ENCODE data around the gene RNU1-4. TPM values are rescaled to one million over a fixed set of nuclear protein-coding genes. Genes with fewer than 3 reads are reported as not detected.
"Not testable (repeated sequence)": the region's sequence is repeated elsewhere in the genome, so short reads cannot be mapped to it uniquely, and the experiment has no call there.

Gene RNU1-4
- 6,211 TPM for polyA plus RNA-seq (2013, experiment 1 of 2)
- 13,330 TPM for polyA plus RNA-seq (2013, experiment 2 of 2)

DNA sequence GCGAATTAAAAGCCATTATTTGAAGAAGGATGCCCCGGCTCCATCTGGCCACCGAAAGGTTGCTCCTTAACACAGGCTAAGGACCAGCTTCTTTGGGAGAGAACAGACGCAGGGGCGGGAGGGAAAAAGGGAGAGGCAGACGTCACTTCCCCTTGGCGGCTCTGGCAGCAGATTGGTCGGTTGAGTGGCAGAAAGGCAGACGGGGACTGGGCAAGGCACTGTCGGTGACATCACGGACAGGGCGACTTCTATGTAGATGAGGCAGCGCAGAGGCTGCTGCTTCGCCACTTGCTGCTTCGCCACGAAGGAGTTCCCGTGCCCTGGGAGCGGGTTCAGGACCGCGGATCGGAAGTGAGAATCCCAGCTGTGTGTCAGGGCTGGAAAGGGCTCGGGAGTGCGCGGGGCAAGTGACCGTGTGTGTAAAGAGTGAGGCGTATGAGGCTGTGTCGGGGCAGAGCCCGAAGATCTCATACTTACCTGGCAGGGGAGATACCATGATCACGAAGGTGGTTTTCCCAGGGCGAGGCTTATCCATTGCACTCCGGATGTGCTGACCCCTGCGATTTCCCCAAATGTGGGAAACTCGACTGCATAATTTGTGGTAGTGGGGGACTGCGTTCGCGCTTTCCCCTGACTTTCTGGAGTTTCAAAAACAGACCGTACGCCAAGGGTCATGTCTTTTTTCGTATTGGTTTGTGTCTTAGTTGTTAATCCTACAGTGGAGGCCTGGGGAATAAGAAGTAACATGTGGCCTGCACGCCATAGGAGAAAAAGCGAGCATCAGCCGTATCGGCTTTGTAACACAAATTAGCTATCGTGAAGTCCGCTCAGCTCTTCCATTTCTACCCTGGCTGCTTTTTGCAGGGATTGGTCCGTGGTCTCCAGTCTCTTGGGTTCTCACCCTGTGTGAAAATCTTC lies at the start of gene RNU1-4:
Gene RNU1-4, plus strand, starts transcription at position 470 of the 918 bp plus-strand sequence.
- WGBS, 2 experiments (ENCODE audit: insufficient coverage in 2 of 2): no CpG with 5 or more reads among the region's 46 CpGs
- H3K9me3 ChIP-seq (ENCODE audit: control insufficient read depth, low read length); H3K27ac ChIP-seq (ENCODE audit: low read depth, low read length, severe bottlenecking); H3K4me3 ChIP-seq (ENCODE audit: extremely low read depth, insufficient read depth, low read length, poor library complexity, severe bottlenecking); H3K36me3 ChIP-seq (ENCODE audit: control insufficient read depth, insufficient read depth, low read length); H3K4me1 ChIP-seq (ENCODE audit: control insufficient read depth, insufficient read depth, low read length, poor library complexity, severe bottlenecking): not testable (repeated sequence)

- H3K36me3 ChIP-seq (ENCODE audit: control insufficient read depth, insufficient read depth, low read length); H3K27ac ChIP-seq (ENCODE audit: low read depth, low read length, severe bottlenecking); H3K4me3 ChIP-seq (ENCODE audit: extremely low read depth, insufficient read depth, low read length, poor library complexity, severe bottlenecking); H3K9me3 ChIP-seq (ENCODE audit: control insufficient read depth, low read length); H3K4me1 ChIP-seq (ENCODE audit: control insufficient read depth, insufficient read depth, low read length, poor library complexity, severe bottlenecking): not testable (repeated sequence)
- 88 to 93% methylated on average over 2 to 3 of the region's 13 CpGs for WGBS, 2 experiments (ENCODE audit: insufficient coverage in 2 of 2)
Measured at GRCh38 chr1:16690971-16691682, 49.2 kb upstream of the RNU1-4 start.

- 11 to 20% methylated on average over 10 to 18 of the region's 39 CpGs for WGBS, 2 experiments (ENCODE audit: insufficient coverage in 2 of 2)
- H3K4me1 ChIP-seq (ENCODE audit: control insufficient read depth, insufficient read depth, low read length, poor library complexity, severe bottlenecking); H3K36me3 ChIP-seq (ENCODE audit: control insufficient read depth, insufficient read depth, low read length); H3K9me3 ChIP-seq (ENCODE audit: control insufficient read depth, low read length); H3K4me3 ChIP-seq (ENCODE audit: extremely low read depth, insufficient read depth, low read length, poor library complexity, severe bottlenecking); H3K27ac ChIP-seq (ENCODE audit: low read depth, low read length, severe bottlenecking): not testable (repeated sequence)
Measured at GRCh38 chr1:16692283-16692682, 48.0 kb upstream of the RNU1-4 start.

GRCh38 chr1:16692717-16693448 lies 47.4 kb upstream of the RNU1-4 start:
- H3K27ac ChIP-seq (ENCODE audit: low read depth, low read length, severe bottlenecking); H3K9me3 ChIP-seq (ENCODE audit: control insufficient read depth, low read length); H3K4me3 ChIP-seq (ENCODE audit: extremely low read depth, insufficient read depth, low read length, poor library complexity, severe bottlenecking); H3K36me3 ChIP-seq (ENCODE audit: control insufficient read depth, insufficient read depth, low read length); H3K4me1 ChIP-seq (ENCODE audit: control insufficient read depth, insufficient read depth, low read length, poor library complexity, severe bottlenecking): not testable (repeated sequence)
- WGBS, 2 experiments (ENCODE audit: insufficient coverage in 2 of 2): 27% methylated on average over 6 of the region's 79 CpGs; no CpG with 5 or more reads in 1 of the 2 experiments

GRCh38 chr1:16693449-16694307 lies 46.6 kb upstream of the RNU1-4 start:
- WGBS, 2 experiments (ENCODE audit: insufficient coverage in 2 of 2): 0% methylated on average over 4 to 12 of the region's 96 CpGs
- not testable (repeated sequence) for H3K9me3 ChIP-seq (ENCODE audit: control insufficient read depth, low read length); H3K27ac ChIP-seq (ENCODE audit: low read depth, low read length, severe bottlenecking)

GRCh38 chr1:16694308-16694702 lies 46.0 kb upstream of the RNU1-4 start:
- no CpG with 5 or more reads among the region's 16 CpGs for WGBS, 2 experiments (ENCODE audit: insufficient coverage in 2 of 2)
- H3K4me1 ChIP-seq (ENCODE audit: control insufficient read depth, insufficient read depth, low read length, poor library complexity, severe bottlenecking); H3K36me3 ChIP-seq (ENCODE audit: control insufficient read depth, insufficient read depth, low read length); H3K9me3 ChIP-seq (ENCODE audit: control insufficient read depth, low read length); H3K27ac ChIP-seq (ENCODE audit: low read depth, low read length, severe bottlenecking); H3K4me3 ChIP-seq (ENCODE audit: extremely low read depth, insufficient read depth, low read length, poor library complexity, severe bottlenecking): not testable (repeated sequence)

More at GRCh38 chr1:16693449-16694307, 46.6 kb upstream of the RNU1-4 start:
- H3K4me1 ChIP-seq (ENCODE audit: control insufficient read depth, insufficient read depth, low read length, poor library complexity, severe bottlenecking); H3K4me3 ChIP-seq (ENCODE audit: extremely low read depth, insufficient read depth, low read length, poor library complexity, severe bottlenecking); H3K36me3 ChIP-seq (ENCODE audit: control insufficient read depth, insufficient read depth, low read length): not testable (repeated sequence)

- not testable (repeated sequence) for H3K9me3 ChIP-seq (ENCODE audit: control insufficient read depth, low read length); H3K4me3 ChIP-seq (ENCODE audit: extremely low read depth, insufficient read depth, low read length, poor library complexity, severe bottlenecking); H3K36me3 ChIP-seq (ENCODE audit: control insufficient read depth, insufficient read depth, low read length); H3K4me1 ChIP-seq (ENCODE audit: control insufficient read depth, insufficient read depth, low read length, poor library complexity, severe bottlenecking); H3K27ac ChIP-seq (ENCODE audit: low read depth, low read length, severe bottlenecking)
- 65 to 66% methylated on average over 14 to 15 of the region's 33 CpGs for WGBS, 2 experiments (ENCODE audit: insufficient coverage in 2 of 2)
Measured at GRCh38 chr1:16696507-16697150, 43.7 kb upstream of the RNU1-4 start.

- not testable (repeated sequence) for H3K36me3 ChIP-seq (ENCODE audit: control insufficient read depth, insufficient read depth, low read length); H3K4me1 ChIP-seq (ENCODE audit: control insufficient read depth, insufficient read depth, low read length, poor library complexity, severe bottlenecking); H3K27ac ChIP-seq (ENCODE audit: low read depth, low read length, severe bottlenecking); H3K9me3 ChIP-seq (ENCODE audit: control insufficient read depth, low read length); H3K4me3 ChIP-seq (ENCODE audit: extremely low read depth, insufficient read depth, low read length, poor library complexity, severe bottlenecking)
- no CpG with 5 or more reads among the region's 7 CpGs for WGBS, 2 experiments (ENCODE audit: insufficient coverage in 2 of 2)
Measured at GRCh38 chr1:16697152-16697551, 43.2 kb upstream of the RNU1-4 start.

- not testable (repeated sequence) for H3K27ac ChIP-seq (ENCODE audit: low read depth, low read length, severe bottlenecking); H3K9me3 ChIP-seq (ENCODE audit: control insufficient read depth, low read length); H3K36me3 ChIP-seq (ENCODE audit: control insufficient read depth, insufficient read depth, low read length); H3K4me3 ChIP-seq (ENCODE audit: extremely low read depth, insufficient read depth, low read length, poor library complexity, severe bottlenecking); H3K4me1 ChIP-seq (ENCODE audit: control insufficient read depth, insufficient read depth, low read length, poor library complexity, severe bottlenecking)
- WGBS, 2 experiments (ENCODE audit: insufficient coverage in 2 of 2): 4 to 23% methylated on average over 7 to 24 of the region's 52 CpGs
Measured at GRCh38 chr1:16699440-16699839, 40.9 kb upstream of the RNU1-4 start.
